Ectodermal cell (in vitro differentiated cells): ENCODE measurements around the gene PRDM16.

ENCODE experiments used
- H3K27ac ChIP-seq: 2 replicates; pipeline ENCODE4 v1.7.0; 2013; ENCODE audit warnings: mild to moderate bottlenecking, low read depth, low read length; ENCODE audit not compliant: insufficient read depth, poor library complexity, severe bottlenecking
- H3K27me3 ChIP-seq: 2 replicates; pipeline ENCODE4 v1.7.0; 2013; ENCODE audit warnings: mild to moderate bottlenecking, low read length; ENCODE audit not compliant: insufficient read depth, control insufficient read depth, poor library complexity, severe bottlenecking
- H3K36me3 ChIP-seq: one replicate; pipeline ENCODE4 v1.7.0; 2013; ENCODE audit warnings: low read length; ENCODE audit not compliant: control insufficient read depth, insufficient read depth
- H3K4me1 ChIP-seq: one replicate; pipeline ENCODE4 v1.7.0; 2013; ENCODE audit warnings: low read length; ENCODE audit not compliant: control insufficient read depth, insufficient read depth
- H3K4me3 ChIP-seq: 2 replicates; pipeline ENCODE4 v1.7.0; 2013; ENCODE audit warnings: low read depth, low read length, control low read depth; ENCODE audit not compliant: insufficient read depth
- H3K9me3 ChIP-seq: 2 replicates; pipeline ENCODE4 v1.7.0; 2013; ENCODE audit warnings: mild to moderate bottlenecking, low read length, moderate library complexity; ENCODE audit not compliant: control insufficient read depth
- WGBS, 2 experiments: methylation state at CpG; one replicate each; pipeline ENCODE4 v1.1.7; 2013; ENCODE audit warnings: missing lambda C conversion rate in 2 of 2; 5-methylcytosine and 5-hydroxymethylcytosine counted together

The PRDM16 gene

DNA sequence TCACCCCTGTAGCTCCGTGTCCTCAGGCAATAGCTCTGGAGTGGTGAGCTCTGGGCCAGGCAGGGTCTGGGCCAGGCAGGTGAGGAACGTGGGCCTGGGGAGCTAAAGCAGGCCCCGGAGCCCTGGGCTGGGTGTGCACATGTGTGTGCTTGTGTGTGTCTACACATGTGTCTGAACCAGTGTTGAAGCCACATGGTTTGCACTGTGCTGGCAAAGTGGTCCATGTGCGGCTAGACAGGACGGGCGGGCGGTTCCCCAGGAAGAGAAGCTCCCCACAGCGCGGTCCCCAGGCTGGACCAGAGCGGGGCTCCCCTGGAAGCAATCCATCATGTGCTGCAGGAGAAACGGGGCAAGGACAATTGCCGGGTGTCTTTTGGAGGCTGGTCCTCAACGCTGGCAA, 84.2 kb downstream of the PRDM16 start:
- no peaks in the 10 kb centered on the region for H3K4me1 ChIP-seq
- 94 to 95% methylated on average over 13 of the region's 13 CpGs for WGBS, 2 experiments

GRCh38 chr1:3153902-3154795, 85.1 kb downstream of the PRDM16 start:
- Histone ChIP-seq H3K27me3 (no peaks in the 10 kb centered on the region), H3K4me1 (no peaks in the 10 kb centered on the region), H3K4me3 (no peak overlapping the region), H3K9me3 (no peaks in the 10 kb centered on the region), H3K27ac (no peak overlapping the region), H3K36me3 (no peaks in the 10 kb centered on the region)
- 93% methylated on average over 38 of the region's 38 CpGs for WGBS, 2 experiments

More for the DNA sequence above, 84.2 kb downstream of the PRDM16 start:
- Histone ChIP-seq H3K27me3 (no peaks in the 10 kb centered on the region), H3K36me3 (no peaks in the 10 kb centered on the region), H3K27ac (no peak overlapping the region), H3K4me3 (no peak overlapping the region), H3K9me3 (no peaks in the 10 kb centered on the region)

DNA sequence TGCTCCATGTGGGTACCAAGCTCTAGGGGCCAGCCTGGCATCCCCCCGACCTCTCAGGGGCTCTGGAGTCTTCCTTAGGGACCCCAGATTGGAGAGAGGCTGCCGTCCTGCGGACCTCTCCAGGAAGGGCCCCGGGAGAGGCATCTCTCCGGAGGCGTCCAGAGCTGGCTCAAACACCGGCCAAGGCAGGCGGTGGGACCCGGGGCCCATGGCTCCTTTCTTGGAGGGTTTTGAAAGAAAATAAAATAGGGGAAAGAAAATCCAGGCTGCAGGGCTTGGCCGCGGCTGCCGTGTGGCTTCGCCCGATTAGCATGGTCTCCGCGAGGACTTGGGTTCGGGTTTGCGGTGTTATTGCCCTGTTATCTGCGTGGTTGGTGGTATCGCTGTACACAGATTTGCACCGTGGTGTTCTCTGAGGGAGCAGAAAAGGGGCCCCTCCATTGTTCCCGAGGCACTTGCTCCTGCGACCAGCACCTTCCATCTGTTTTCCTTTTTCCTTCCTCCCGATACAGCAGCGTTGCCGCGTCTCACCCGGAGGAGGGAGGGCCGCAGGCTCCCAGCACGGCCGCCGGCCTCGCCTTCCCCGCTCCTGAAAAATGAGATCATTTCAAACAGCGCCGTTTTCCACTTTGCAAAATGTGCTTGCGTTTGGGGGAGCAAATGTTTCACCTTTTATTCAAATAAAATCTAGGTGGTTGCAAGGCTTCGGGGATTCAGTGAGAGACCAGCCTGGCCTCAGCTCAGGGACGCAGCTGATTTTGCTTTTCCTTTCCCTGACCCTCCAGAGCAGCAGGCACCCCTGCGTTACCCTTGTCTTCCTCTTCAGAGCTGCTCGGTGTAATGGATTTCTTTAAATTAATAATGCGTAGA, 86.3 kb downstream of the PRDM16 start:
- Histone ChIP-seq H3K9me3 (no peaks in the 10 kb centered on the region), H3K4me3 (no peak overlapping the region), H3K27ac (no peak overlapping the region), H3K36me3 (no peaks in the 10 kb centered on the region), H3K4me1 (no peaks in the 10 kb centered on the region), H3K27me3 (no peaks in the 10 kb centered on the region)
- 91 to 93% methylated on average over 42 of the region's 42 CpGs for WGBS, 2 experiments

DNA sequence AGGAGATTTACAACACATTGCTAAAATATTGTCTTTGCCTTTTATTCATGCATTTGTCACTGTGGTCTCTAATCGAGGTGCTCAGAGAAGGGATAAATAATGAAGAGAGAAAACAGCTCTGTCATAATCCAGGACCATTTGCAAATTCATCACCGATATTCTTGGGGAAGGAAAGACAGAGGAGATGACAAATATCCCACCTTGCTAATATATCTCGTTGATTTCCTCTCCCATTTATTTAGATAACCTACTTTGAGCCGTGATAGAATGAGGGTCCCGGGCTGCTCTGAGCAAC, 86.9 kb downstream of the PRDM16 start:
- WGBS, 2 experiments: 91 to 93% methylated on average over 5 of the region's 5 CpGs
- no peaks in the 10 kb centered on the region for H3K36me3 ChIP-seq
- no peak overlapping the region for H3K27ac ChIP-seq
- no peaks in the 10 kb centered on the region for H3K27me3 ChIP-seq
- H3K9me3 ChIP-seq: no peaks in the 10 kb centered on the region
- no peaks in the 10 kb centered on the region for H3K4me1 ChIP-seq
- no peak overlapping the region for H3K4me3 ChIP-seq

GRCh38 chr1:3156936-3157335, 87.9 kb downstream of the PRDM16 start:
- H3K4me3 ChIP-seq: no peak overlapping the region
- 91% methylated on average over 19 of the region's 19 CpGs for WGBS, 2 experiments
- H3K9me3 ChIP-seq: no peaks in the 10 kb centered on the region
- H3K36me3 ChIP-seq: no peaks in the 10 kb centered on the region
- no peaks in the 10 kb centered on the region for H3K4me1 ChIP-seq
- no peaks in the 10 kb centered on the region for H3K27me3 ChIP-seq
- H3K27ac ChIP-seq: no peak overlapping the region

DNA sequence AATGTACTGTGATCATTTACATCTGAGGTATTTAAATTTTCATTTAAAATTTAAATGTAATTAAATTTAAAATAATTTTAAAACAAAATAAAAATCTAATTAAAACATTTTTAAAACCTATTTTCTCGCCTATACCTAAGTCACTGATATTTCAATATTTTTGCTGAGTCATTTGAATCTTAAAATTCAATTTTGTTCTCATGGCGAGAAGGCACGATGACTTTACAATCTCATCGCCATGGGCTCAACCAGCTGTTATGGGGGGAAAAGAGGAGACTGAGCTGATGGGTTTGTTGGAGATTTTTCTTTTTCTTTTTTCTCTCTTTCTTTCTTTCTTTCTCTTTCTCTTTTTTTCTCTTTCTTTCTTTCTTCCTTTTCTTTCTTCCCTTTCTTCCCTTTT, 89.3 kb downstream of the PRDM16 start:
- Histone ChIP-seq H3K9me3 (no peaks in the 10 kb centered on the region), H3K27me3 (no peaks in the 10 kb centered on the region), H3K4me3 (no peak overlapping the region), H3K4me1 (no peaks in the 10 kb centered on the region), H3K27ac (no peak overlapping the region), H3K36me3 (no peaks in the 10 kb centered on the region)
- WGBS, 2 experiments: 95 to 100% methylated on average over 3 of the region's 4 CpGs

DNA sequence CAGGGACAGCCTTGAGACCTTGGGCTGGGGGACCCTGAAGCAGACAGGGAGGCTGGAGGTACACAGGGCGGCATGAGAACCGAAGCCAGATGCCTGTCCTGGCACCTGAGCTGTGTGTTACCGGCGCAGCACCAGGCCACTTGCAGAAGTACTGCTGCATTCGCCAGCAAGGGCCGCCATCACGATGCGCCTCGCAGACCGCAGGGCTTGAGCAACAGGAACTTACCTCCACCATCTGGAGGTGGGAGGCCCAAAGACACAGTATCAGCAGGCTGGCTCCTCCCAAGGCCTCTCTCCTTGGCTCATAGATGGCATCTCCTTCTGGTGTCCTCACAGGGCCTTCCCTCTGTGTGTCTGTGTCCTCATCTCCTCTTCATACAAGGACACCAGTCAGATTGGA, 90.1 kb downstream of the PRDM16 start:
- no peaks in the 10 kb centered on the region for H3K27me3 ChIP-seq
- H3K36me3 ChIP-seq: no peaks in the 10 kb centered on the region
- no peaks in the 10 kb centered on the region for H3K9me3 ChIP-seq
- WGBS, 2 experiments: 94 to 98% methylated on average over 10 of the region's 10 CpGs
- H3K4me1 ChIP-seq: no peaks in the 10 kb centered on the region
- no peak overlapping the region for H3K27ac ChIP-seq
- no peak overlapping the region for H3K4me3 ChIP-seq

- H3K4me3 ChIP-seq: no peak overlapping the region
- 95 to 96% methylated on average over 8 of the region's 8 CpGs for WGBS, 2 experiments
- no peaks in the 10 kb centered on the region for H3K9me3 ChIP-seq
- no peaks in the 10 kb centered on the region for H3K27me3 ChIP-seq
- no peak overlapping the region for H3K27ac ChIP-seq
- no peaks in the 10 kb centered on the region for H3K4me1 ChIP-seq
- H3K36me3 ChIP-seq: no peaks in the 10 kb centered on the region
Measured at GRCh38 chr1:3159996-3160395, 91.0 kb downstream of the PRDM16 start.

DNA sequence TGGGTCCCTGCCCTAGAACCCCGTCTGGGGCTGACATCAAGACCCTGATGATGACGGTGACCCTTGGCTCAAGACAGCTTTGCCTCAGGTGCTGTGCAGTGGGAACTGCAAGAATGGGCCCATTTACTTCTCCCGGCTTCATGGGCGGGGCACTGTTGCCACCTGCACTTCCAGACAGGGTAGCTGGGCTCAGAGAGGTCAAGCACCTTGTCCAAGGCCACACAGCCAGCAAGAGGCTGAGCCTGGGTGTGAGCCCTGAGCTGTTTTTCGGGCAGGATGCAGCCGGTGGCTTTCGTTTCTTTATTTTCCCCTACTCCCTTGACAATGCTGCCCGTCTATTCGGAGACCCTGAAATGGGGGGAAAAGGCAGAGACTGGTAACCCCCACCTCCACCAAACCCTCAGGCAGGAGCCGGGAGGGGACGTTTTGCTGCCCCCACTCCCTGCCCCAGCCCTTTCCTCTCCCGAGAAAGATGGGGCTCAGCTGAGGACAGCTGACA, 91.7 kb downstream of the PRDM16 start:
- H3K27ac ChIP-seq: no peak overlapping the region
- no peaks in the 10 kb centered on the region for H3K4me1 ChIP-seq
- H3K9me3 ChIP-seq: no peaks in the 10 kb centered on the region
- 92 to 94% methylated on average over 12 of the region's 12 CpGs for WGBS, 2 experiments
- no peaks in the 10 kb centered on the region for H3K27me3 ChIP-seq
- no peaks in the 10 kb centered on the region for H3K36me3 ChIP-seq
- H3K4me3 ChIP-seq: no peak overlapping the region

GRCh38 chr1:3161176-3161840, 92.3 kb downstream of the PRDM16 start:
- Histone ChIP-seq H3K4me1 (no peaks in the 10 kb centered on the region), H3K4me3 (no peak overlapping the region), H3K27me3 (no peaks in the 10 kb centered on the region), H3K9me3 (no peaks in the 10 kb centered on the region), H3K36me3 (no peaks in the 10 kb centered on the region), H3K27ac (no peak overlapping the region)
- WGBS, 2 experiments: 90 to 92% methylated on average over 30 of the region's 30 CpGs
